Stomach (tissue), 19 donors: ENCODE measurements around the gene PKP2. TPM values are rescaled to one million over a fixed set of nuclear protein-coding genes. Genes with fewer than 3 reads are reported as not detected.

ENCODE experiments used
- DNase-seq, 2 donors: peaks; one replicate each; pipeline versions ENCODE4 v3.0.0 to v3.0.0-alpha.2; 2013 to 2019
- H3K27ac ChIP-seq, 5 donors: fragments of 200-600 bp in 4 of 5; sonication (generic) in 4 of 5; one replicate each; pipeline ENCODE4 v1.5.1; 2013 to 2019; ENCODE audit warnings: mild to moderate bottlenecking in 1 of 5, moderate library complexity in 1 of 5
- H3K27me3 ChIP-seq, 3 donors: fragments of 200-600 bp; sonication (generic); one replicate each; pipeline ENCODE4 v1.5.1; 2017 to 2019; ENCODE audit warnings: mixed run types in 1 of 3
- H3K36me3 ChIP-seq, 4 donors: fragments of 200-600 bp; sonication (generic); 1 replicate in 3 of 4; 2 replicates in 1 of 4; pipeline ENCODE4 v1.5.1; 2016 to 2019
- H3K4me1 ChIP-seq, 4 donors: fragments of 200-600 bp; sonication (generic); one replicate each; pipeline ENCODE4 v1.5.1; 2016 to 2019
- H3K4me3 ChIP-seq, 4 donors: fragments of 200-600 bp; sonication (generic) in 3 of 4; one replicate each; pipeline ENCODE4 v1.5.1; 2016 to 2019; ENCODE audit warnings: mild to moderate bottlenecking in 1 of 4
- H3K9me3 ChIP-seq, 4 donors: fragments of 200-600 bp; sonication (generic); one replicate each; pipeline ENCODE4 v1.5.1; 2016 to 2019
- EP300 ChIP-seq: sonication (generic); formaldehyde crosslinking; IDR thresholded peaks from one replicate; pipeline ENCODE4 v1.6.1; 2017; ENCODE audit warnings: antibody characterized with exemption
- POLR2A ChIP-seq, 4 donors: fragments of 450-650 bp; IDR thresholded peaks; one replicate each; pipeline ENCODE4 v1.6.1; 2016; ENCODE audit warnings: antibody characterized with exemption in 4 of 4, control low read depth in 2 of 4, mild to moderate bottlenecking in 1 of 4, moderate library complexity in 1 of 4
- POLR2AphosphoS5 ChIP-seq, 3 donors: sonication (generic); formaldehyde crosslinking; IDR thresholded peaks; one replicate each; pipeline ENCODE4 v1.6.1; 2016; ENCODE audit warnings: antibody characterized with exemption in 3 of 3
- WGBS, 5 donors: extraction: QIAGEN DNeasy Blood & Tissue Kit in 3 of 5; methylation state at CpG; one replicate each; pipeline versions ENCODE4 v1.1.5 to v1.1.7; 2013 to 2018; 5-methylcytosine and 5-hydroxymethylcytosine counted together
- intact Hi-C: fragments of 100-400 bp; cut with DNase I; formaldehyde crosslinking; loops from one replicate; pipeline ENCODE4 v1.15.1; 2023; ENCODE audit warnings: low total_unique reads
- long read RNA-seq, 10 donors: transcript quantifications; one replicate each; lab custom pipeline, GENCODE V29; 2026
- polyA plus RNA-seq, 3 donors: library from polyadenylated mRNA; stranded (reverse); fragments of 200-250 nt; gene quantifications; one replicate each; pipeline ENCODE4 v1.2.3, GENCODE V29; 2013
- total RNA-seq, 5 donors: library from RNA; depleted of rRNA; stranded (reverse); fragments of >200 nt; gene quantifications; one replicate each; pipeline versions ENCODE4 v1.1.0 to v1.2.3, GENCODE V29; 2014 to 2016
- TF ChIP-seq, protein P1 (sequence below), 7 experiments: fragments of 450-650 bp in 4 of 7; fragments of 200-600 bp in 3 of 7; sonication (generic) in 3 of 7; IDR thresholded peaks; one replicate each; pipeline ENCODE4 v1.5.1; 2016 to 2019; ENCODE audit warnings: antibody characterized with exemption in 7 of 7, control low read depth in 2 of 7, mild to moderate bottlenecking in 1 of 7
- donor health status: healthy with polysubstance abuse.
- donor health status: Bipolar disorder and iron deficiency.
- donor health status: healthy.

PKP2 gene
- 10 to 100 TPM; 34.4 to 85.8 (median 49.8) TPM for total RNA-seq
- 10 to 100 TPM in 2 of 3 donors, 1 to 10 TPM in 1; 5.8 to 16.0 (median 10.2) TPM for polyA plus RNA-seq
- long read RNA-seq, donor 1, full-length matches to known transcripts: 2 of 2 reads
- long read RNA-seq, donor 1, partial matches to known transcripts: 0 of 2 reads
- long read RNA-seq, donor 1, other reads (novel, unspliced or antisense): 0 of 2 reads
- long read RNA-seq, donor 2, full-length matches to known transcripts: 2 of 2 reads
- long read RNA-seq, donor 2, partial matches to known transcripts: 0 of 2 reads
- long read RNA-seq, donor 2, other reads (novel, unspliced or antisense): 0 of 2 reads
- long read RNA-seq, donor 3, full-length matches to known transcripts: 3 of 3 reads
- long read RNA-seq, donor 3, partial matches to known transcripts: 0 of 3 reads
- long read RNA-seq, donor 3, other reads (novel, unspliced or antisense): 0 of 3 reads
- long read RNA-seq, donor 4: 0 reads
- long read RNA-seq, donor 5, full-length matches to known transcripts: 3 of 3 reads
- long read RNA-seq, donor 5, partial matches to known transcripts: 0 of 3 reads
- long read RNA-seq, donor 5, other reads (novel, unspliced or antisense): 0 of 3 reads
- long read RNA-seq, donor 6, full-length matches to known transcripts: 8 of 15 reads
- long read RNA-seq, donor 6, partial matches to known transcripts: 7 of 15 reads
- long read RNA-seq, donor 6, other reads (novel, unspliced or antisense): 0 of 15 reads
- long read RNA-seq, donor 7, full-length matches to known transcripts: 4 of 9 reads
- long read RNA-seq, donor 7, partial matches to known transcripts: 5 of 9 reads
- long read RNA-seq, donor 7, other reads (novel, unspliced or antisense): 0 of 9 reads
- long read RNA-seq, donor 8, partial matches to known transcripts: 0 of 3 reads
- long read RNA-seq, donor 8, other reads (novel, unspliced or antisense): 0 of 3 reads
- long read RNA-seq, donor 9, full-length matches to known transcripts: 3 of 3 reads
- long read RNA-seq, donor 9, partial matches to known transcripts: 0 of 3 reads
- long read RNA-seq, donor 9, other reads (novel, unspliced or antisense): 0 of 3 reads
- long read RNA-seq, donor 10, full-length matches to known transcripts: 2 of 2 reads
- long read RNA-seq, donor 10, partial matches to known transcripts: 0 of 2 reads
- long read RNA-seq, donor 10, other reads (novel, unspliced or antisense): 0 of 2 reads

DNA sequence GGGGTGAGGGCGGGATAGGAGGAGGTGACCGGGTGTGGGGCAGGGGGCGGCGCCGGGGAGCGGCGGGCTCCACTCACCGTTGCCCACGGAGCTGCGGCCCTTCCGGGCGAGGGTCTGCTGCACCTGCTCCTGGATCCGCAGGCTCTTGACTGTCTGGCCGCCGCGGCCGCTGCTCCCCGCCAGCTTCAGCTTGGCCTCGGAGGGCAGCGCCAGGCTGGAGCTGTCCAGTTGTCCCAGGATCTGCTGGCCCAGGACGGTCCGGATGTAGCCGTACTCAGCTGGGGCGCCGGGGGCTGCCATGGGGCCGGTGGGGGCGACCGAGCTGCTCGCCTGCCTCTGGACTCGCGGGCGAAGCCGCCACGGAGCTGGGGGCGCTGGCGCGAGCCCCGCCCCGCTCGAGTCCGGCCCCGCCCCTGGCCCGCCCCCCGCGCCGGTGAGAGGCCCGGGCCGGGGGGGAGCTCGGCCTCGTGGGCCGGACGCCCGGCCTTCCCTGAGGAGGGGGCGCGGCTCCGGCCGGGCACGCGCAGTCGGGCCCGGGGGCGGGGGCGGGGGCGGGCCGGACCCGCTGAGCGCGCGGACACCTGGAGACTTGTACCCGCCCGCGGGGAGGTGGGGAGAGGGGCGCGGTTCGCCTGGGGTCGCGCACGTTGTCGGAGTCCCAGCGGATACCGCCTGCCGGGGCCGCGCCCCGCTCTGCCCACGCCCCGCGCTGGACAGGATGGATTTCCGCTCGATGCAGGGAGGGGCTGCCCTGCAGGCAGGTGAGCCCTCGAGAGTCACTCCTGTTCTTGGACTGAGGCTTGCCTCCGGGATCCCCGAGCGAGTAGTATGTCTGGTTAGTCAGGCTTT is at the start of gene PKP2:
Gene PKP2, minus strand, starts transcription at position 346 of the 849 bp plus-strand sequence. Its CDS starts 46 bp downstream, at position 300.
- peak; percentile 91 to 96 for DNase-seq
- Histone ChIP-seq H3K4me1 (peaks cover 0 to 67% (median 45%) of the 10 kb centered on the region in 4 donors), H3K27ac (peak within 1 kb of the TSS; percentile 88 to 96 (median 93)), H3K27me3 (peaks cover 0 to 20% (median 7%) of the 10 kb centered on the region in 3 donors), H3K4me3 (peak within 1 kb of the TSS; percentile 71 to 83 (median 77)), H3K36me3 (no peaks in the 10 kb centered on the region), H3K9me3 (no peaks in the 10 kb centered on the region)
- intact Hi-C loops: no loop called here
- TF ChIP-seq, protein P1, sequence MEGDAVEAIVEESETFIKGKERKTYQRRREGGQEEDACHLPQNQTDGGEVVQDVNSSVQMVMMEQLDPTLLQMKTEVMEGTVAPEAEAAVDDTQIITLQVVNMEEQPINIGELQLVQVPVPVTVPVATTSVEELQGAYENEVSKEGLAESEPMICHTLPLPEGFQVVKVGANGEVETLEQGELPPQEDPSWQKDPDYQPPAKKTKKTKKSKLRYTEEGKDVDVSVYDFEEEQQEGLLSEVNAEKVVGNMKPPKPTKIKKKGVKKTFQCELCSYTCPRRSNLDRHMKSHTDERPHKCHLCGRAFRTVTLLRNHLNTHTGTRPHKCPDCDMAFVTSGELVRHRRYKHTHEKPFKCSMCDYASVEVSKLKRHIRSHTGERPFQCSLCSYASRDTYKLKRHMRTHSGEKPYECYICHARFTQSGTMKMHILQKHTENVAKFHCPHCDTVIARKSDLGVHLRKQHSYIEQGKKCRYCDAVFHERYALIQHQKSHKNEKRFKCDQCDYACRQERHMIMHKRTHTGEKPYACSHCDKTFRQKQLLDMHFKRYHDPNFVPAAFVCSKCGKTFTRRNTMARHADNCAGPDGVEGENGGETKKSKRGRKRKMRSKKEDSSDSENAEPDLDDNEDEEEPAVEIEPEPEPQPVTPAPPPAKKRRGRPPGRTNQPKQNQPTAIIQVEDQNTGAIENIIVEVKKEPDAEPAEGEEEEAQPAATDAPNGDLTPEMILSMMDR (IDR thresholded peaks at IDR 0.05): no peak
- no peak for TF ChIP-seq EP300
- peak in 2 of 3 donors; percentile 87 to 93 for TF ChIP-seq POLR2AphosphoS5 (IDR thresholded peaks at IDR 0.05)
- WGBS, 5 donors: 1 to 2% (median 2%) methylated on average over 14 to 94 of the region's 94 CpGs

DNA sequence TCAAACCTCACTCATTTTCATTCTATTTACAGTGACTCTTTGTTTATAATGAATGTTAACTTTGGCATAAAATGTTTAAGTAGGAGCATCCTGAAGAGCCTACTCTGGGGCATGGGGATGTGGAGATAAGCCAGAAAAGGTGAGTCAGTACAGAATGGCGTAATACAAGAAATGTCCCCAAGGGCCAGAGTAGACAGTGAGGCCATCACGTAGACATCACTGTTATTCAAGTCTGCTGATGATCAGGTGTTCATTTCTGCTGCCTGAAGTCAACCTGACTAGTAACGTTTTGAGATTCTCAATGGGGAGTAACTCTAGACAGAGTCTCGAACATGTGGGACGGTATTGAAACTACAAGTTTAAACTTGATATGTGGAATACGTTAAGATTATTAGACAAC is 47.6 kb upstream of the PKP2 start:
- H3K27ac ChIP-seq: no peak overlapping the region
- H3K4me3 ChIP-seq: no peak overlapping the region
- no peaks in the 10 kb centered on the region for H3K9me3 ChIP-seq
- no peaks in the 10 kb centered on the region for H3K27me3 ChIP-seq
- H3K4me1 ChIP-seq: no peaks in the 10 kb centered on the region
- DNase-seq: no peak
- 83 to 87% (median 86%) methylated on average over 6 of the region's 6 CpGs for WGBS, 5 donors
- no peaks in the 10 kb centered on the region for H3K36me3 ChIP-seq
- TF ChIP-seq POLR2AphosphoS5 (IDR thresholded peaks at IDR 0.05): no peak
- TF ChIP-seq, protein P1 (IDR thresholded peaks at IDR 0.05): no peak
- TF ChIP-seq EP300: no peak
- TF ChIP-seq POLR2A (IDR thresholded peaks at IDR 0.05): no peak
- intact Hi-C loops: no loop called here

DNA sequence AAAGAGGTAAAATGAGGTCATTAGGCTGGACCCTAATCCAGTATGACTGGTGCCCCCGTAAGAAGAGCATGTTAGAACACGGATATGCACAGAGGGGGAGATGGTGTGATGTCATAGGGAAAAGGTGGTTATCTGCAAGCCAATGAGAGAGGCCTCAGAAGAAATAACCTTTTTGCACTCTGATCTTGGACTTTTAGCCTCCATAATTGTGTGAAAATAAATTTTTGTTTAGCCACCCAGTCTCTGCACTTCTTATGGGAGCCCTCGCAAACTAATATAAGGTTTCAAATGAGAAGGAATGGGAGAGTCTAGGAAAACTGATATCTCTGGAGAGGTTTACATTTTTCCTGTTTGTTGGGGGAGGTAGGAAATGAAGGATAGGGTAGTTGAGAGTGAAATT is 43.2 kb upstream of the PKP2 start:
- no peak overlapping the region for H3K4me3 ChIP-seq
- DNase-seq: no peak
- H3K4me1 ChIP-seq: no peaks in the 10 kb centered on the region
- WGBS, 5 donors: 61 to 76% (median 65%) methylated on average over 3 of the region's 3 CpGs
- H3K27ac ChIP-seq: no peak overlapping the region
- H3K27me3 ChIP-seq: no peaks in the 10 kb centered on the region
- no peaks in the 10 kb centered on the region for H3K36me3 ChIP-seq
- H3K9me3 ChIP-seq: no peaks in the 10 kb centered on the region
- TF ChIP-seq EP300 (no peak), POLR2AphosphoS5 (IDR thresholded peaks at IDR 0.05) (no peak), POLR2A (IDR thresholded peaks at IDR 0.05) (no peak)
- TF ChIP-seq, protein P1 (IDR thresholded peaks at IDR 0.05): no peak
- intact Hi-C loops: no loop called here
